Loucy (cell line): ENCODE data around the gene GAB1.

Experiments
- H2AFZ ChIP-seq: fragments of 200-600 bp; sonication (generic); 2 replicates; pipeline ENCODE4 v1.6.0; 2016; ENCODE audit warnings: antibody characterized with exemption, mild to moderate bottlenecking, low read length, moderate library complexity
- H3F3A ChIP-seq: fragments of 200-600 bp; 2 replicates; pipeline ENCODE4 v1.6.0; 2016; ENCODE audit warnings: antibody characterized with exemption, low read depth, mild to moderate bottlenecking
- H3K27me3 ChIP-seq: fragments of 200-600 bp; sonication (generic); 2 replicates; pipeline ENCODE4 v1.6.1; 2014; ENCODE audit warnings: low read length, mild to moderate bottlenecking; ENCODE audit not compliant: insufficient read depth, poor library complexity, severe bottlenecking
- H3K36me3 ChIP-seq: fragments of 200-600 bp; sonication (generic); 2 replicates; pipeline ENCODE4 v1.6.1; 2016; ENCODE audit warnings: low read length; ENCODE audit not compliant: insufficient read depth
- H3K4me1 ChIP-seq: fragments of 200-600 bp; sonication (generic); 2 replicates; pipeline ENCODE4 v1.5.1; 2014; ENCODE audit warnings: low read length, mild to moderate bottlenecking; ENCODE audit not compliant: insufficient read depth, poor library complexity, severe bottlenecking
- H3K4me2 ChIP-seq: fragments of 200-600 bp; sonication (generic); 2 replicates; pipeline ENCODE4 v1.6.0; 2014; ENCODE audit warnings: antibody characterized with exemption, low read length, low read depth, mild to moderate bottlenecking; ENCODE audit not compliant: poor library complexity, severe bottlenecking
- H3K4me3 ChIP-seq: fragments of 200-600 bp; sonication (generic); 2 replicates; pipeline ENCODE4 v1.5.1; 2014; ENCODE audit warnings: low read length, mild to moderate bottlenecking, mixed read lengths; ENCODE audit not compliant: poor library complexity, severe bottlenecking
- H3K79me2 ChIP-seq: fragments of 200-600 bp; sonication (generic); 2 replicates; pipeline ENCODE4 v1.6.1; 2014; ENCODE audit warnings: low read length; ENCODE audit not compliant: insufficient read depth
- H3K9ac ChIP-seq: fragments of 200-600 bp; sonication (generic); 2 replicates; pipeline ENCODE4 v1.6.0; 2014; ENCODE audit warnings: mild to moderate bottlenecking, low read depth, low read length, moderate library complexity; ENCODE audit not compliant: poor library complexity, severe bottlenecking
- H3K9me2 ChIP-seq: fragments of 200-600 bp; sonication (generic); replicated peaks from 2 replicates; pipeline ENCODE4 v1.6.1; 2016; ENCODE audit warnings: low read depth, low read length, mixed read lengths
- H3K9me3 ChIP-seq: fragments of 200-600 bp; sonication (generic); 2 replicates; pipeline ENCODE4 v1.6.1; 2014; ENCODE audit warnings: mild to moderate bottlenecking, antibody characterized with exemption, low read length, low read depth; ENCODE audit not compliant: insufficient read depth
- H4K20me1 ChIP-seq: fragments of 200-600 bp; sonication (generic); 2 replicates; pipeline ENCODE4 v1.6.0; 2014; ENCODE audit warnings: antibody characterized with exemption, low read length, mild to moderate bottlenecking; ENCODE audit not compliant: insufficient read depth, poor library complexity, severe bottlenecking
- CTCF ChIP-seq: fragments of 200-600 bp; sonication (generic); conservative IDR thresholded peaks from 2 replicates; pipeline ENCODE4 v1.5.1; 2014; ENCODE audit warnings: mild to moderate bottlenecking, antibody characterized with exemption, low read length
- EZH2phosphoT487 ChIP-seq: fragments of 200-600 bp; IDR thresholded peaks from 2 replicates; pipeline ENCODE4 v1.6.1; 2018; ENCODE audit warnings: antibody characterized with exemption, mild to moderate bottlenecking, moderate library complexity, borderline replicate concordance

The GAB1 gene

GRCh38 chr4:143344041-143344440, 7.4 kb downstream of the GAB1 start:
- Histone ChIP-seq H3K4me1 (peaks cover 58% of the 10 kb centered on the region), H3K79me2 (peaks cover 13% of the 10 kb centered on the region), H3F3A (no peaks in the 10 kb centered on the region), H3K9ac (no peak overlapping the region), H3K4me2 (peak overlapping the region; percentile 37), H3K4me3 (no peak overlapping the region), H4K20me1 (peaks cover 39% of the 10 kb centered on the region), H3K36me3 (no peaks in the 10 kb centered on the region), H3K9me3 (no peaks in the 10 kb centered on the region), H3K9me2 (no peaks in the 10 kb centered on the region), H3K27me3 (no peaks in the 10 kb centered on the region), H2AFZ (no peak overlapping the region)
- TF ChIP-seq EZH2phosphoT487 (no peak), CTCF (no peak)

- Histone ChIP-seq H3K27me3 (no peaks in the 10 kb centered on the region), H3K4me1 (peaks cover 51% of the 10 kb centered on the region), H3K4me2 (peak overlapping the region; percentile 37), H3K9ac (no peak overlapping the region), H3K79me2 (peaks cover 5% of the 10 kb centered on the region), H3K36me3 (no peaks in the 10 kb centered on the region), H4K20me1 (peaks cover 33% of the 10 kb centered on the region), H3K9me2 (no peaks in the 10 kb centered on the region), H2AFZ (no peak overlapping the region), H3F3A (no peaks in the 10 kb centered on the region), H3K9me3 (no peaks in the 10 kb centered on the region), H3K4me3 (no peak overlapping the region)
- TF ChIP-seq CTCF (no peak), EZH2phosphoT487 (no peak)
These were observed 8.1 kb downstream of the GAB1 start for GRCh38 chr4:143344774-143345173.

- H3K27me3 ChIP-seq = no peaks in the 10 kb centered on the region
- peak overlapping the region; percentile 37 for H3K4me2 ChIP-seq
- H3K36me3 ChIP-seq = no peaks in the 10 kb centered on the region
- no peak overlapping the region for H3K4me3 ChIP-seq
- TF ChIP-seq CTCF (no peak), EZH2phosphoT487 (no peak)
- peaks cover 29% of the 10 kb centered on the region for H4K20me1 ChIP-seq
- H3K4me1 ChIP-seq = peaks cover 45% of the 10 kb centered on the region
- H2AFZ ChIP-seq = no peak overlapping the region
- peak overlapping the region; percentile 0 for H3K9ac ChIP-seq
- peaks cover 4% of the 10 kb centered on the region for H3K79me2 ChIP-seq
- H3K9me3 ChIP-seq = no peaks in the 10 kb centered on the region
- H3K9me2 ChIP-seq = no peaks in the 10 kb centered on the region
- no peaks in the 10 kb centered on the region for H3F3A ChIP-seq
These were observed 8.7 kb downstream of the GAB1 start for GRCh38 chr4:143345356-143345755.
